HG03280 (cell line): ENCODE measurements around the gene SF1.

Source experiments
- ATAC-seq: cut with Tn5 transposase; IDR thresholded peaks from one replicate; pipeline ENCODE4 v1.9.1; 2021; ENCODE audit warnings: mild to moderate bottlenecking, moderate library complexity; ENCODE audit not compliant: unreplicated experiment

Gene SF1

GRCh38 chr11:64750361-64751054 lies 27.8 kb downstream of the SF1 start:
- ATAC-seq: no peak

GRCh38 chr11:64747961-64748665 lies 30.2 kb downstream of the SF1 start:
- ATAC-seq: no peak

- ATAC-seq: no peak
Measured at GRCh38 chr11:64746486-64746885, 31.9 kb downstream of the SF1 start.

- no peak for ATAC-seq
Measured at GRCh38 chr11:64745521-64746328, 32.6 kb downstream of the SF1 start.

- no peak for ATAC-seq
Measured at GRCh38 chr11:64745189-64745520, 33.2 kb downstream of the SF1 start.

GRCh38 chr11:64744544-64745188 lies 33.7 kb downstream of the SF1 start:
- no peak for ATAC-seq

- ATAC-seq: no peak
Measured at GRCh38 chr11:64743591-64744543, 34.5 kb downstream of the SF1 start, which contains the start of gene RASGRP2. TSS of gene RASGRP2 (minus strand) at chr11:64744142. CDS start at chr11:64742866, 1,276 bp downstream.

- ATAC-seq: no peak
Measured at GRCh38 chr11:64742889-64743590, 35.3 kb downstream of the SF1 start.

- ATAC-seq: no peak
Measured at GRCh38 chr11:64742087-64742888, 36.1 kb downstream of the SF1 start.

- ATAC-seq: no peak
Measured at GRCh38 chr11:64741375-64742086, 36.8 kb downstream of the SF1 start.

- ATAC-seq: no peak
Measured at GRCh38 chr11:64739871-64740270, 38.5 kb downstream of the SF1 start.

GRCh38 chr11:64736654-64737053 lies 41.7 kb downstream of the SF1 start:
- no peak for ATAC-seq

- ATAC-seq: no peak
Measured at GRCh38 chr11:64735725-64736259, 42.5 kb downstream of the SF1 start.

GRCh38 chr11:64734811-64735724 lies 43.3 kb downstream of the SF1 start:
- no peak for ATAC-seq

- ATAC-seq: no peak
Measured at GRCh38 chr11:64731601-64732000, 46.7 kb downstream of the SF1 start.

- no peak for ATAC-seq
Measured at GRCh38 chr11:64729851-64730382, 48.4 kb downstream of the SF1 start.
